GM18526 (cell line): ENCODE results near the gene VIPR1.

Experiments
- POLR2A ChIP-seq: IDR thresholded peaks from 3 replicates; pipeline ENCODE4 v1.6.1; 2011; ENCODE audit not compliant: insufficient read length; ENCODE audit errors: extremely low read depth

VIPR1 gene

GRCh38 chr3:42517117-42517516, 14.7 kb downstream of the VIPR1 start:
- TF ChIP-seq POLR2A, result no peak

- TF ChIP-seq POLR2A, result no peak
These were observed 16.5 kb downstream of the VIPR1 start for GRCh38 chr3:42518800-42519567.

GRCh38 chr3:42519568-42519962, 17.1 kb downstream of the VIPR1 start:
- TF ChIP-seq POLR2A, result no peak

- no peak for TF ChIP-seq POLR2A
These were observed 17.9 kb downstream of the VIPR1 start for GRCh38 chr3:42520336-42520735.

- no peak for TF ChIP-seq POLR2A
These were observed 18.5 kb downstream of the VIPR1 start for GRCh38 chr3:42520906-42521305.

GRCh38 chr3:42524751-42525150, 22.3 kb downstream of the VIPR1 start:
- no peak for TF ChIP-seq POLR2A

GRCh38 chr3:42525212-42525611, 22.8 kb downstream of the VIPR1 start:
- TF ChIP-seq POLR2A, result no peak

GRCh38 chr3:42525736-42526345, 23.4 kb downstream of the VIPR1 start:
- no peak for TF ChIP-seq POLR2A

- no peak for TF ChIP-seq POLR2A
These were observed 24.3 kb downstream of the VIPR1 start for GRCh38 chr3:42526616-42527367.

GRCh38 chr3:42527368-42527917, 25.0 kb downstream of the VIPR1 start:
- TF ChIP-seq POLR2A, result no peak

GRCh38 chr3:42529468-42529867, 27.0 kb downstream of the VIPR1 start:
- no peak for TF ChIP-seq POLR2A

GRCh38 chr3:42530073-42530472, 27.6 kb downstream of the VIPR1 start:
- TF ChIP-seq POLR2A, result no peak

- no peak for TF ChIP-seq POLR2A
These were observed 29.0 kb downstream of the VIPR1 start for GRCh38 chr3:42531470-42531869.

GRCh38 chr3:42532229-42532628, 29.8 kb downstream of the VIPR1 start:
- no peak for TF ChIP-seq POLR2A

- no peak for TF ChIP-seq POLR2A
These were observed 30.9 kb downstream of the VIPR1 start for GRCh38 chr3:42533161-42533897.
